NCI-H510A treated with DMSO at 0.1 percent for 48 hours (cell line): ENCODE measurements around the gene CPED1.

ENCODE experiments used
- DNase-seq: peaks from one replicate; lab custom pipeline; 2025; lab: John Stamatoyannopoulos, UW

CPED1 gene

DNA sequence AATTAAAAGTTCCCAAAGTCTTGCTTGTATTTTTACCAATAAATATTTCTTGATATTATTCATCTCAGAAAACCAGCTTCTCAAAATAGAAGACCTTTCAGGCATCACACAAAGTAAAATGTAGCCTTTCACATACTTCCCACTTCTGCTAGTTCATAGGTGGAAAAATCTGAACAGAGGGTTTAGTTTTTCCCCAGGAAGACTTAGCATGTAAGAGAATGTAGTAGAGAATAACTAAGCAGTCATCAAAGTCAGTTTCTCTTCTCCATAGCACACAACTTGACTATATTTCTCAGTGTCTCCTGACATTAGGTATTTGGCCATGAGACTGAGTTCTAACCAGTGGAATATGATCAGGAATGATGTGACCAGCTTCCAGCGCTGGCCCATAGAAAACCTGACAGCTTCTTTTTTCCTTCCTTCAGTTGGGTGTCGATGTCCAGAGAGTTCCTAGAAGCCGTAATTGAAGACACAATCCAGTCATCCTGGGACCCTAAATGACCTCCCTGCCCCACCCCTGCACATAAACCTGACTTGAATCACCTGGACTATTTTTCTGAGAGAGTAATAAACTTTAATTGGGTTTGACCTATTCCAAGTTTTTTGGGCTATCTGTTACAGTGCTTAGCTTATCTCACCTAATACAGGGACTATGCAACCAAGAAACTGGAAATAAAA is 272.8 kb downstream of the CPED1 start:
- no peak for DNase-seq

GRCh38 chr7:121262221-121262620 is 273.7 kb downstream of the CPED1 start:
- no peak for DNase-seq

DNA sequence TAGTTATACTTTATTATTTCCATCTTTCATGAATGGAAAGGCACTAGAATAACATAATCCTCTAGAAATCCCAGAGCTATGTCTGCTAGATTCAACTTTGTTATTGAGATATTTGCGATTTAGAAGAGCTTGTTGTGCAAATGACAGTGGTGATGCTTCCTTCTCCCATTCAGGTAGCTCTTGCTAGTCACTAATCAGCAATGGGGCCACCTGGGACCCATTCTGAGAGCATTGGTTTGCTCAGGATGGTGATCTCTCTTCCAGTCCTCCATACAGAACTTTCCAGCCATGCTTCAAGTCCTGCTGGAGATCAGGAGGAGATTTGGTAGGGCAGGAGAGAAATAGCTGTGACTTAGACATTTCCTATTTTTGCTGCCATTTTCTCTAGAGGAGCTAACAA is 274.5 kb downstream of the CPED1 start:
- DNase-seq: no peak

DNA sequence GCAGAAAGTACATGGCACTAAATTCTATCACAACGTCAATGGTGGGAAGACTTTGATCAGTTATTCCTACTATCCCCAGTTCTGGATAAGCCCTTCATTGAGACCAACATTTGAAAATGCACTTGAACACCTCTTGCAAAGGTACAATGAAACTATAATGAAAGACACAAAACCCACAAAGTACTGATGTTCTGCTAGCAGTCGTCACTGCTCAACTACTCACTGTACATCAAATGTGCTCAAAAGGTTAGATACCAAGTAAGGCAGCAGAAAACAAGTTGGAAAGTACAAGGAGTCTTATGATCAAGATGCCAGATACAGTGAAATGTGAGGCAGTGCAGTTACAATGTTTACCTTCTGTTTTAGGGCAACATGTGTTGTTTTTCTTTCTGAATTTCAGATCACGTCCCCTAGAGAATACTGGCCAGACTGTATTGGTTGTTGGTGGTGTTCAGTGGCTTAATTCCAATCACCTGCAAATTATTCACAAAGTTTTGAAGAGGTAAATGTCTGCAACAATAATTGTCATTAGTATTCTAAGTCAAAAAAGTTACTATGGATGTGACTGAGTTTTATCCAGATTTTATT is 277.9 kb downstream of the CPED1 start:
- no peak for DNase-seq

- no peak for DNase-seq
Measured at GRCh38 chr7:121267612-121268011, 279.1 kb downstream of the CPED1 start.

GRCh38 chr7:121269798-121270197 is 281.3 kb downstream of the CPED1 start:
- no peak for DNase-seq

- no peak for DNase-seq
Measured at GRCh38 chr7:121271098-121271497, 282.6 kb downstream of the CPED1 start.

- no peak for DNase-seq
Measured at GRCh38 chr7:121271916-121272315, 283.4 kb downstream of the CPED1 start.

GRCh38 chr7:121272676-121273075 is 284.2 kb downstream of the CPED1 start:
- DNase-seq: no peak

DNA sequence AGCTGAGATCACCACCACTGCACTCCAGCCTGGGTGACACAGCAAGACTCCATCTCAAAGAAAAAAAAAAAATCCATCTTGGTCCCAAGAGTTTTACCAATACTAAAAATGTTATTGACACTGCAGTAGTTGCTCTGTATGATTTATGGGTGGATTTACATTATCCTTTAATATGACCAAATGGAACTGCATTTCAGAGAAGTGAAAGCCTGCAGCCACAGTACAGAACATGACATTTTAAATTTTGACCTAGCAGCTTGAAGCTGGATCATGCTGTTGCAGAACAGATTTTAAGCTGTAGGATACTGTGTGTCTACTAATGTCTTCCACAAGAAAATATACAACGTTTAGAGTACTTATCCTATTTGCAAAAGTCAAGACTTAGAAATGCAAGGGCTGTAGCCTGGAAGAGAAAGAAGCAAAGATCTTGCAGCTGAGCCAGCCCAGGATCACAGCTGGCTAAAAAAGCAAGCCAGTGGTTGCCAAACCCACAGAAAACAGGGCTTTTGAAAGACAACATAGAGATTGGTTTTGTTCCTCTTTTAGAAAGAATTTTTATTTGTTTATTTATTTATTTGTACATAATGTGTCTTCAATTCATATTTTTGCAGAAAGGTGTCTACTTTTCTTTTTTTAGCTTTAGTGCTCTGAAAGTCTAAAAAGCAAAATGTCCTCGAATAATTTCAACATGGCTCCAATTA is 285.1 kb downstream of the CPED1 start:
- no peak for DNase-seq

GRCh38 chr7:121274467-121274866 is 286.0 kb downstream of the CPED1 start:
- DNase-seq: no peak

DNA sequence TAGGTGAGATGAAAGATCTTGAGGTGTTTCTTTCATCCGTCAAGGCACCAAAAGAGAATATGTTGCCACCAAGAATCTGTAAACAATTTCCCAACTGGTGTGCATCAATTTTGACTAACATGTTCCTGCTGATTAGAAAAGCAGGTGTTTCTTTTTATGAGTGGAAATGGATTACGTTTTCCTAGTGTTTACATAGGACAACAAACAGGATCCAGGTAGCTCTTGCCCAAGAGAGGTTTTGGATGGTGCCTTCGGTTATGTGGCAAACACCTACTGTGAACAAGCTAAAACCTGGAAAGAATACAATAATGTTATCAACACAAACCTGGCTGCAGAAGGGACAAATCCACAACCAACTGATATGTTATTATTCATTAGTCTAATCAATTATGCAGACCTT is 286.7 kb downstream of the CPED1 start:
- DNase-seq: peak; percentile 37

- DNase-seq: no peak
Measured at GRCh38 chr7:121276313-121276712, 287.8 kb downstream of the CPED1 start.

DNA sequence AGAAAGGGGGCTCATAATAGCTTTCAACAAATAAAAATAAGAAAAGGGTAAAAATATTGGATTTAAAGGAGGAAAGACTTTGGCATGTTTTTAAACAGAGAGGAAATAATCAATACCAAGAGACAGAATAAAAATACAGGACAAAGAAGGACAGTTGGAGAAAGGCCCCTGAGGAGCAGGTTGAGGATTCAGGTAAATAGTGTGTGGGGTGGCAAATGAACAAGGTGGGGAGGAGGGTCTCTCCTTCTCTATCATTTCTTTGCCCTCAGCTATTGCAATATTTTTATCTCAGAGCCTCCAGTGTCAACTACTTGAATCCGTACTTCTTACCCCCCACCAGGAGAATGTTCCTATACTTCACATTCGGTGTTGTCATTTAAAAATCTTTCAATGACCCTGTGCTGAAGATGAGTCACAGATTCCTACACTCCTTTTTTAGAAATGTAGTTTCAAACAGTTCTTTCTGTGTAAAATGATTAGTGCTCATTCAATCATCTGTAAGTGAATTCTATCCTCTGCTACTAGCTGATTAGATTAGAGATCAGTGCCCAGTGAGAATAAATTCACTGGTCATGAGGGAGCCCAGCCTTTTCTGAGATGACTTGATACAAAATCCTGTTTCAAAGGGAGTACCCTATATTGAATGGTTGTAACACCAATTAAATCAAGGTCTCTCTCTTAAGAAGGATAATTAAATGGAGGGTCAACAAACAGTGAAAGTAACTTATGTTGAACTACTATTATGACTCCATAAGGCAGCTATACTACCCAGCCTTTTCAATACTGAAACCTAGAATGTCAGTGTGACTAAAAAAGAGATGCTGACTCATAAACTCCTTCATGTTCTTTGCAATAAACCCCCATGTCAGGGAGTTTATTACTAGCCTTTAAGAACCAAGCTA is 289.9 kb downstream of the CPED1 start:
- DNase-seq: no peak

DNA sequence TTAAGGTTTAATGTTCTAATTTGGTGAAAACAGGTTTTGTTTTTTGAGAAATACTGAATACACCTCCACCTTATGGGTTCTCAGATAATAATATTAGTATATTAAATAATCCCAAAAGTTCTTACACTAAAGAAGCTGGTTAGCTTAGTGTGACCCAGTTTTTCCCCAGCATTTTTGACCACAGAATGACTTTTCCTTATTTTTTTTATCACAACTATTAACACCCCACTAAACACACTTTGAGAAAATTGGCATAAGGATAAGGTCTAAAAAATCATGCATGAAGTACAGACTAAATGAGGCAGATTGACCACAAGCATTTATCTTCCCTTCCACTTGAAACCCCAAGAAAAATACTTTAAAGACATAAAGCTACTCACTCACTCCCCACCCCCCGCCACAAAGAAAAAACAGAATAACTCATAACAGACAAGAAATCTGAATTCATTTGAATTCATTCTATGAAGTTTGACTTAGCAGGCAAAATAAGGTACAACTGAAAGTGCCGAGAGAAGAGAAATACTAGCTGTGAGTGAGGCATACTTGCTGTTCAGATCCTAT is 290.6 kb downstream of the CPED1 start:
- DNase-seq: no peak

GRCh38 chr7:121279822-121280221 is 291.3 kb downstream of the CPED1 start:
- no peak for DNase-seq

DNA sequence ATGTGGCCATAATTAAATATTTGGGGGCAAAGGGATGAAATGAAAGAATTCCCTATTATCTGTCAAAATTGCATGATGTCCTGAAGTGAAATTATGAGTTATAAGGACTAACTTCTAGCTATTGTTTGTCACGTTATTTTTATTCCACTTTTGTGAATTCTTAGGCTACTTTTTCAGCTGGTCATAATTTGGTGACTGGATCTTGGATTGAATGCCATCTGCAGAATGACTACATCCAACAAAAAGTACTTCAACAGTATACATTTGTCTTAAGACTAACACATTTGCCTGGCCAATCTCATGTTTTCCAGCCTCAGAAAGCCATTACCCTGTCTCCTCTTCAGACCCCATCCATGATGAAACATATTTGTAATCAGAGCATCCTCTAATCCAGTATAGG is 292.1 kb downstream of the CPED1 start:
- DNase-seq: no peak

DNA sequence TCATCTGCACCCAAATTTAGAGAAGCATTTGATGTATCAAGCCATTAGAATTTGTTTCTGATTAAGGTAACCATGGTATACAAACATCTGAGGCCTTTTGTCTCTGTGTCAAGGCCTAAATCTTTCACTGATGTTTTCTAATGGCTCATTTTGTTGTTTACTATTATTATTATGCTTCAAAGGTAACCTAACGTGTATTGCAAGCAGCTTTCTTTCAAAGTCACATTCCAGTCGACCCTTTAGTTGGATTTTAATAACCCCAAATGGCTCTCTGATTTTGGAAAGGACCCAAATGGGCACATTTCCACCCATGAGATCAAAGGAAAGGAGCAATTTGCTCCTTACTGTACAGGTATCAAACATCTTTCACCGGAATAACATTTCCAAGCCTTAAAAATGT is 293.6 kb downstream of the CPED1 start:
- no peak for DNase-seq

DNA sequence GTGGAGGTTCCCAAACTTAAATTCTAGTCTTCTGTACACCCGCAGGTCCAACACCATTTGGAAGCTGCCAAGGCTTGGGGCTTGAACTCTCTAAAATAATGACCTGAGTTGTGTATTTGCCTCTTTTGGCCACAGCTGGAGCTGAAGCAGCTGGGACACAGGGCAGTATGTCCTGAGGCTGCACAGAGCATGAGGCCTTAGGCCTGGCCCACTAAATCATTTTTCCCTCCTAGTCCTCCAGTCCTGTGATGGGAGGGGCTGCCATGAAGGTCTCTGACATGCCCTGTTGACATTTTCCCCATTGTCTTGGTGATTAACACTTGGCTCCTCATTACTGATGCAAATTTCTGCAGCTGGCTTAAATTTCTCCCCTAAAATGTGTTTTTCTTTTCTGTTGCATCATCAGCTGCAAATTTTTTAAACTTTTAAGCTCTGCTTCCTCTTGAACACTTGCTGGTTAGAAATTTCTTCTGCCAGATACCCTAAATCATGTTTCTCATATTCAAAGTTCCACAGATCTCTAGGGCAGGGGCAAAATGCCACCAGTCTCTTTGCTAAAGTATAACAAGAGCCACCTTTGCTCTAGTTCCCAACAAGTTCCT is 296.7 kb downstream of the CPED1 start:
- DNase-seq: no peak

- no peak for DNase-seq
Measured at GRCh38 chr7:121286186-121286585, 297.7 kb downstream of the CPED1 start.
